NT2/D1 (cell line): ENCODE data around the gene SETD7.

Experiments used
- SUZ12 ChIP-seq: IDR thresholded peaks from 2 replicates; pipeline ENCODE4 v1.6.1; 2011; ENCODE audit not compliant: insufficient read length, insufficient read depth; ENCODE audit errors: extremely low read depth
- YY1 ChIP-seq: IDR thresholded peaks from 2 replicates; pipeline ENCODE4 v1.6.1; 2011; ENCODE audit not compliant: insufficient read length, insufficient read depth
- ZNF274 ChIP-seq: IDR thresholded peaks from 2 replicates; pipeline ENCODE4 v1.6.1; 2011; ENCODE audit warnings: mild to moderate bottlenecking, low read depth, low read length

DNA sequence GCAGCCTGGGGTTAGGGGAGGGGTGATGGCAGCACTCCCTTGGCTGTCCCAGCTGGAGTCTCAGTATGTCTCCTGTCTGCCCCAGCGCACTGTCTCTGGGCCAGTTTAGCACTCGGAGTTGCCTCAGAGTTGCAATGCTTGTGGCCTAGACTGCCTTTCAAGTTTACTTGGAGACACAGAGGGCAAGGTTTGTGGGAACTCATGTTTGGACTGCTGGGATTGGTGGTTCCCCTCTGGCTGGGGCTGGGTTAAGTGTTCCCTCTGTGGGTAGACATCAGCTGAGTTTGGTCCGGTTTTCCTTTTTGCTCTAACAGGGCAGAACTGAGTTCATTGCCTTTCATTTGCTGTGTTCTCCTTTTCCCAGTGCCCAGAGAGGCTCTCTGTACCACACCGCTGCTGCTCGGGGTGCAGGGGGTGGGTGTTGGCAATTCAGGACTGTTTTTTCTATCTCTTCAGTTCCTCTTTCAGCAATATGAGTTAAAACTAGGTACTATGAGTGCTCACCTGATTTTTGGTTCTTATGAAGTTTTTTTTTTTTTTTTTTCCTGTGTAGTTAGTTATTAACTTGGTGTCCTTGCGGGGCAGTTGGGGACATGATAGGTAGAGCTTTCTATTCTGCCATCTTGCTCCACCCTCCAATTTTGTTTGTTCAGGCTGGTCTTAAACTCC is 84.9 kb downstream of the SETD7 start:
- TF ChIP-seq ZNF274 (no peak), YY1 (no peak), SUZ12 (no peak)
